H9 (cell line): ENCODE results near the gene CCDC157. TPM values are rescaled to one million over a fixed set of nuclear protein-coding genes. Genes with fewer than 3 reads are reported as not detected.

ENCODE experiments used
- DNase-seq: peaks from one replicate; pipeline ENCODE4 v3.0.0-alpha.2; 2017
- H2AFZ ChIP-seq: one replicate; pipeline ENCODE4 v1.6.1; 2013; ENCODE audit warnings: mild to moderate bottlenecking, low read length, control low read depth, moderate library complexity
- H2AK5ac ChIP-seq: 2 replicates; pipeline ENCODE4 v1.6.1; 2013; ENCODE audit warnings: low read length, control low read depth, mixed read lengths; ENCODE audit not compliant: insufficient read length
- H2BK120ac ChIP-seq: one replicate; pipeline ENCODE4 v1.6.1; 2013; ENCODE audit warnings: low read depth, mild to moderate bottlenecking, low read length, control low read depth, inconsistent platforms; ENCODE audit not compliant: poor library complexity, severe bottlenecking
- H2BK12ac ChIP-seq: 2 replicates; pipeline ENCODE4 v1.6.1; 2013; ENCODE audit warnings: low read length, control low read depth, mixed read lengths, low read depth; ENCODE audit not compliant: insufficient read length
- H2BK15ac ChIP-seq: 2 replicates; pipeline ENCODE4 v1.6.1; 2013; ENCODE audit warnings: low read depth, low read length, control low read depth
- H2BK20ac ChIP-seq: one replicate; pipeline ENCODE4 v1.6.1; 2013; ENCODE audit warnings: low read depth, mild to moderate bottlenecking, low read length, control low read depth, inconsistent platforms; ENCODE audit not compliant: poor library complexity, severe bottlenecking
- H2BK5ac ChIP-seq: 2 replicates; pipeline ENCODE4 v1.6.1; 2013; ENCODE audit warnings: low read length, control low read depth, mixed read lengths; ENCODE audit not compliant: insufficient read length
- H3K14ac ChIP-seq: 2 replicates; pipeline ENCODE4 v1.6.1; 2013; ENCODE audit warnings: low read length, control low read depth; ENCODE audit not compliant: insufficient read depth
- H3K18ac ChIP-seq: 2 replicates; pipeline ENCODE4 v1.6.1; 2013; ENCODE audit warnings: low read depth, mild to moderate bottlenecking, mixed read lengths, low read length, control low read depth; ENCODE audit not compliant: insufficient read length
- H3K23ac ChIP-seq: 2 replicates; pipeline ENCODE4 v1.6.1; 2013; ENCODE audit warnings: low read length, control low read depth, mixed read lengths, low read depth; ENCODE audit not compliant: insufficient read length
- H3K23me2 ChIP-seq: 2 replicates; pipeline ENCODE4 v1.6.1; 2013; ENCODE audit warnings: low read depth, mild to moderate bottlenecking, mixed read lengths, low read length, control low read depth; ENCODE audit not compliant: insufficient read length, poor library complexity, severe bottlenecking
- H3K27ac ChIP-seq: 2 replicates; pipeline ENCODE4 v1.5.1; 2013; ENCODE audit warnings: low read length, control low read depth, mixed read lengths, low read depth; ENCODE audit not compliant: insufficient read length
- H3K27me3 ChIP-seq: 2 replicates; pipeline ENCODE4 v1.6.1; 2013; ENCODE audit warnings: low read length, control low read depth, inconsistent platforms; ENCODE audit not compliant: insufficient read depth
- H3K4ac ChIP-seq: 2 replicates; pipeline ENCODE4 v1.6.1; 2013; ENCODE audit warnings: low read depth, mild to moderate bottlenecking, control low read depth, inconsistent platforms, low read length, moderate library complexity
- H3K4me1 ChIP-seq: 2 replicates; pipeline ENCODE4 v1.6.1; 2013; ENCODE audit warnings: low read length, control low read depth, inconsistent platforms; ENCODE audit not compliant: insufficient read depth
- H3K4me2 ChIP-seq: 2 replicates; pipeline ENCODE4 v1.6.1; 2013; ENCODE audit warnings: low read length, control low read depth, mixed read lengths; ENCODE audit not compliant: insufficient read length, insufficient read depth
- H3K56ac ChIP-seq: 2 replicates; pipeline ENCODE4 v1.6.1; 2013; ENCODE audit warnings: low read depth, mild to moderate bottlenecking, mixed read lengths, low read length, control low read depth; ENCODE audit not compliant: insufficient read length
- H3K79me1 ChIP-seq: 2 replicates; pipeline ENCODE4 v1.6.1; 2013; ENCODE audit warnings: low read depth, mild to moderate bottlenecking, moderate library complexity, low read length, control low read depth, inconsistent platforms; ENCODE audit not compliant: insufficient read depth, poor library complexity, severe bottlenecking
- H3K79me2 ChIP-seq: 2 replicates; pipeline ENCODE4 v1.6.1; 2013; ENCODE audit warnings: low read length, control low read depth, inconsistent platforms; ENCODE audit not compliant: insufficient read depth
- H3K9ac ChIP-seq: 2 replicates; pipeline ENCODE4 v1.6.1; 2013; ENCODE audit warnings: low read length, control low read depth, mixed read lengths; ENCODE audit not compliant: insufficient read length; ENCODE audit errors: extremely low read depth
- H3K9me3 ChIP-seq: one replicate; pipeline ENCODE4 v1.6.1; 2013; ENCODE audit warnings: low read depth, low read length, inconsistent platforms; ENCODE audit not compliant: control insufficient read depth
- H3T11ph ChIP-seq: one replicate; pipeline ENCODE4 v1.6.1; 2013; ENCODE audit warnings: mild to moderate bottlenecking, low read length, control low read depth, inconsistent platforms
- H4K20me1 ChIP-seq: one replicate; pipeline ENCODE4 v1.6.1; 2013; ENCODE audit not compliant: control insufficient read depth, insufficient read length, insufficient read depth
- H4K5ac ChIP-seq: 2 replicates; pipeline ENCODE4 v1.6.1; 2013; ENCODE audit warnings: low read depth, mild to moderate bottlenecking, mixed read lengths, low read length, control low read depth; ENCODE audit not compliant: insufficient read length
- H4K8ac ChIP-seq: replicated peaks from 2 replicates; pipeline ENCODE4 v1.6.1; 2013; ENCODE audit warnings: low read length, control low read depth, mixed read lengths, low read depth; ENCODE audit not compliant: insufficient read length
- H4K91ac ChIP-seq: 2 replicates; pipeline ENCODE4 v1.6.1; 2013; ENCODE audit warnings: low read depth, mild to moderate bottlenecking, moderate library complexity, mixed read lengths, low read length, control low read depth; ENCODE audit not compliant: insufficient read length
- H3K27ac Mint-ChIP-seq, 3 experiments: 2 replicates in 2 of 3; 3 replicates in 1 of 3; pipeline ENCODE4 v1.8.0; 2020 to 2021; ENCODE audit warnings: mixed read lengths in 3 of 3, mild to moderate bottlenecking in 1 of 3, moderate library complexity in 1 of 3
- H3K27me3 Mint-ChIP-seq: 2 replicates; pipeline ENCODE4 v1.8.0; 2021; ENCODE audit warnings: low read depth, mild to moderate bottlenecking, moderate library complexity, mixed read lengths
- H3K36me3 Mint-ChIP-seq, 3 experiments: 2 replicates in 2 of 3; 3 replicates in 1 of 3; pipeline ENCODE4 v1.8.0; 2020 to 2021; ENCODE audit warnings: low read depth in 3 of 3, mixed read lengths in 3 of 3; ENCODE audit not compliant: insufficient read depth in 1 of 3
- H3K4me1 Mint-ChIP-seq, 2 experiments: 2 replicates each; pipeline ENCODE4 v1.8.0; 2020; ENCODE audit warnings: mixed read lengths in 2 of 2
- H3K4me3 Mint-ChIP-seq, 2 experiments: 2 replicates in 1 of 2; 3 replicates in 1 of 2; pipeline ENCODE4 v1.8.0; 2020 to 2021; ENCODE audit warnings: mild to moderate bottlenecking in 2 of 2, mixed read lengths in 2 of 2, moderate library complexity in 1 of 2
- H3K9me3 Mint-ChIP-seq, 2 experiments: 2 replicates in 1 of 2; 3 replicates in 1 of 2; pipeline ENCODE4 v1.8.0; 2020; ENCODE audit warnings: mild to moderate bottlenecking in 2 of 2, mixed read lengths in 2 of 2, moderate library complexity in 1 of 2
- WGBS: extraction: QIAGEN DNeasy Blood & Tissue Kit; methylation state at CpG from one replicate; pipeline ENCODE4 v1.1.7; 2013; ENCODE audit warnings: missing lambda C conversion rate, low lambda C conversion rate, mixed read lengths; ENCODE audit not compliant: insufficient read length; ENCODE audit errors: extremely low coverage; 5-methylcytosine and 5-hydroxymethylcytosine counted together
- total RNA-seq: library from RNA; stranded (reverse); gene quantifications from 2 replicates; pipeline ENCODE4 v1.2.1, GENCODE V29; 2021
- TF ChIP-seq, protein P1 (sequence below): fragments of 200-600 bp; sonication (generic); conservative IDR thresholded peaks from 3 replicates; pipeline ENCODE4 v1.8.0; 2021; ENCODE audit warnings: antibody characterized with exemption, mild to moderate bottlenecking

Gene CCDC157
- total RNA-seq, 1 experiment from 2014 or later = 4.3 TPM

- Histone ChIP-seq H4K8ac (no peak overlapping the region), H3K9me3 (no peaks in the 10 kb centered on the region), H3K79me1 (no peaks in the 10 kb centered on the region), H3K56ac (no peak overlapping the region), H3K14ac (no peak overlapping the region), H3K4ac (no peak overlapping the region), H3T11ph (no peak overlapping the region), H3K27me3 (no peaks in the 10 kb centered on the region), H3K4me2 (no peak overlapping the region), H3K9ac (no peak overlapping the region), H2AK5ac (no peak overlapping the region), H3K79me2 (no peaks in the 10 kb centered on the region), H2BK5ac (no peak overlapping the region), H3K23me2 (no peaks in the 10 kb centered on the region), H2BK120ac (no peak overlapping the region), H2BK20ac (no peak overlapping the region), H2BK15ac (no peak overlapping the region), H4K5ac (no peak overlapping the region), H3K4me1 (no peaks in the 10 kb centered on the region), H3K27ac (no peak overlapping the region), H3K18ac (no peak overlapping the region), H3K23ac (no peak overlapping the region), H2BK12ac (no peak overlapping the region), H4K20me1 (peaks cover 3% of the 10 kb centered on the region), H2AFZ (no peak overlapping the region), H4K91ac (no peak overlapping the region)
- Mint-ChIP-seq H3K9me3 (no peaks in the 10 kb centered on the region), H3K27ac (no peak overlapping the region), H3K27me3 (no peaks in the 10 kb centered on the region), H3K4me1 (no peaks in the 10 kb centered on the region), H3K4me3 (no peak overlapping the region), H3K36me3 (peaks cover 78 to 100% (median 98%) of the 10 kb centered on the region in 3 experiments)
- no CpG with 5 or more reads among the region's 16 CpGs for WGBS
- TF ChIP-seq, protein P1, sequence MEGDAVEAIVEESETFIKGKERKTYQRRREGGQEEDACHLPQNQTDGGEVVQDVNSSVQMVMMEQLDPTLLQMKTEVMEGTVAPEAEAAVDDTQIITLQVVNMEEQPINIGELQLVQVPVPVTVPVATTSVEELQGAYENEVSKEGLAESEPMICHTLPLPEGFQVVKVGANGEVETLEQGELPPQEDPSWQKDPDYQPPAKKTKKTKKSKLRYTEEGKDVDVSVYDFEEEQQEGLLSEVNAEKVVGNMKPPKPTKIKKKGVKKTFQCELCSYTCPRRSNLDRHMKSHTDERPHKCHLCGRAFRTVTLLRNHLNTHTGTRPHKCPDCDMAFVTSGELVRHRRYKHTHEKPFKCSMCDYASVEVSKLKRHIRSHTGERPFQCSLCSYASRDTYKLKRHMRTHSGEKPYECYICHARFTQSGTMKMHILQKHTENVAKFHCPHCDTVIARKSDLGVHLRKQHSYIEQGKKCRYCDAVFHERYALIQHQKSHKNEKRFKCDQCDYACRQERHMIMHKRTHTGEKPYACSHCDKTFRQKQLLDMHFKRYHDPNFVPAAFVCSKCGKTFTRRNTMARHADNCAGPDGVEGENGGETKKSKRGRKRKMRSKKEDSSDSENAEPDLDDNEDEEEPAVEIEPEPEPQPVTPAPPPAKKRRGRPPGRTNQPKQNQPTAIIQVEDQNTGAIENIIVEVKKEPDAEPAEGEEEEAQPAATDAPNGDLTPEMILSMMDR = no peak
- no peak for DNase-seq
These were observed 15.7 kb upstream of the CCDC157 start for GRCh38 chr22:30340911-30341685.
